ENCODE measurements around the gene TXNDC9.
"Not testable (repeated sequence)": the region's sequence is repeated elsewhere in the genome, so short reads cannot be mapped to it uniquely, and the experiment has no call there.

TXNDC9 gene

DNA sequence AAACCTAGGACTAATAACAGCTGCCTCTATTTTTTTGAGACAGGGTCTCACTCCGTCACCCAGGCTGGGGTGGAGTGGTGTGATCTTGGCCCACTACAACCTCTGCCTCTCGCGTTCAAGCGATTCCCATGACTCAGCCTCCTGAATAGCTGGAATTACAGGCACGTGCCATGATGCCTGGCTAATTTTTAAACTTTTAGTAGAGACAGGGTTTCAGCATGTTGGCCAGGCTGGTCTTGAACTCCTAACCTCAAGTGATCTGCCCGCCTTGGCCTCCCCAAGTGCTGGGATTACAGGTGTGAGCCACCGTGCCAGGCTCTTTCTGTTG is 18.3 kb downstream of the TXNDC9 start:
- not testable (repeated sequence) for DNase-seq

DNA sequence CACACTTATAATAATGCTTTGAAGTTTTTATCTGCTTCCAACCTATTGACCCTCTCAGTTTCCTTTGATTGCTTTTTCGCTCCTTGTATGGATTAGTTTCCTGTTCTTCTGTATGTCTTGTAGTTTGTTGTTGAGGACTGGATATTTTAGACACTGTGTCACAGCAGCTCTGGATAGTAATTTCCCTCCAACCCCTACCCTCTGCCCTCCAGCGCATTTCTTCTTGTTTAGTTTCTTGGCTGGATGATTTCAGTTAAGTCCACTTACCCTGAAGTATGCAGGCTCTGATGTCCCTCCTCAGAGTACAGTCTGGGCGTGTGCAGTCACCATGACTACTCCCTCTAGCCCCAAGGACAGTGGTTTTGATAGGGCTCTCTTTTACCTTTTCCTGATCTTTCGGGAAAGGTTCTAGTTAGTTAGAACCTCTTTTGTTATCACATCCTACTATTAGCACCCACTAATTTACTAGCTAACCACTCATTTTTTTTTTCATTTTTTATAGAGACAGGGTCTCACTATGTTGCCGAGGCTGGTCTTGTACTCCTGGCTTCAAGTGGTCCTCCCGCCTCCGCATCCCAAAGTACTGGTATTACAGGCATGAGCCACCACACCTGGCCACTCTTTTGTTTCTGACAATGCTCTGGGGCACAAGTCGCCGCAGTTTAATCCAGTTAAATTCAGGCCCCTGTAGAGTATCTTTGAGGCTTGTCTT is 18.8 kb downstream of the TXNDC9 start:
- no peak for DNase-seq

DNA sequence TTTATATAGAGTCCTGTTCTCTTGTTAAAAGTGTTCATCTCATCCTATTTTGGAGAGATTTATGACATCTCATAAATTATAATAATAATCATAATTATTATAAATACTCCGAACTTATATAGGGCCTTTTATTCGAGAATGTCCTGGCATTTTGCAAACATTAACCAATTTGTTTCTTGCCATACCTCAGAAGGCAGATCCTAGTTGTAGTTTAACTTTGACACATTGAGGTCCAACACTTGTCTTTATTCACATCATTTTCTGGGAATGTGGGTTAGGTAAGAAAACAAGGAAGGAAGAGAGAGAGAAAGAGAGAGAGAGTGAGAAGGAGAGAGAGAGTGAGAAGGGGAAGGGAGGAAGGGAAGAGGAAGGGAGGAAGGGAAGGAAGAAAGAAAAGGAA is 35.0 kb downstream of the TXNDC9 start, which contains the start of gene LYG1:
Gene LYG1 (minus strand): TSS at position 101 of the 400 bp plus-strand sequence. CDS start 5,527 bp downstream, outside the sequence.
- DNase-seq, result not testable (repeated sequence)

DNA sequence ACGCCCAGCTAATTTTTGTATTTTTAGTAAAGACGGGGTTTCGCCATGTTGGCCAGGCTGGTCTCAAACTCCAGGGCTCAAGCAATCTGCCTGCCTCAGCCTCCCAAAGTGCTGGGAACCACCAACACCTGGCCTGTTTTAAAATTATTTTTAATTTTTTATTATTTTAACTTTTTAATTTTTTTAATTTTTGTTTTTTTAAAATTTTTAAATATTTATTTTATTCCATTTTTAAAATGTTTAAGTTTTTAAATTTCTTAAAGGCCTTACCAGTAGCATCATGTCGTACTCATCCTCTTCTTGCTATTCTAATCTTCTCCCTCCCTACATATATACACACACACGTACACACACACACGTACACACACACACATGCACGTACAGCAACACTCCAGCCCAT is 36.6 kb downstream of the TXNDC9 start:
- DNase-seq, result no peak

DNA sequence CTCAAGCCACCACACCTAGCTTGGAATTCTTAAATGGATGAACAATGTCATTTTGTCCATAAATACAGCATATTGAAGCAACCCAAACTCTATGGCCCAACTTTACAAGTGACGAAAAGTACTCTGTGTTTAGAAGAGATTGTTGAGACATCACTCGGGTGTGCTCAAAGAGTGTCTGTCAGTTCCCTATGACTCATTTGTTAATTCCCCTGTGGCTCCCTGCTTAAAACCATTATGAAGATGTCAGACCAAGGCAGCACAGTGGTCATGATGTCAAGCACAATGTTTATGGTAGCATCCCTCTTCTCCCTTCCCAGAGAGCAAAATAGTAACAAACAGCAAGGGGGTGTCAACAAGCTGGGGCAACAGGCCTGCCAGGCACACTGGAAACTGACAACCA is 38.1 kb downstream of the TXNDC9 start:
- DNase-seq, result no peak

DNA sequence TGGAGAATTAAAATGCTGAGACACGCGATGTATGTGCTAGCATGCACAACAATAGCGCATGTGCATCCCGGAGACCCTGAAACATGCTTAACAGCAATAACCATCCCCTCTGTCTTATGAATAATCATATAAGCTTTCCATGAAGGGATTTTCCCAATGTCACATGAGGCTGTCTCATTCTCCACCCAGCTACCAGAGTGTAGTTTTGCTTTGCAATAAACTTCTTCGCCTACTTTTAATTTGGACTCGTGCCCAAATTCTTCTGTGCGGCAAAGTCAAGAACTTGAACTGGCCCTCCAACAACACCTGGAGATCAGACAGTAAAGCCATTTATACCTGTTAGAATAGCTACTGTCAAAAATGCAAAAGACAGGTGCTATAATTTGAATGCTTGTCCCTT is 50.6 kb downstream of the TXNDC9 start:
- DNase-seq, result no peak

DNA sequence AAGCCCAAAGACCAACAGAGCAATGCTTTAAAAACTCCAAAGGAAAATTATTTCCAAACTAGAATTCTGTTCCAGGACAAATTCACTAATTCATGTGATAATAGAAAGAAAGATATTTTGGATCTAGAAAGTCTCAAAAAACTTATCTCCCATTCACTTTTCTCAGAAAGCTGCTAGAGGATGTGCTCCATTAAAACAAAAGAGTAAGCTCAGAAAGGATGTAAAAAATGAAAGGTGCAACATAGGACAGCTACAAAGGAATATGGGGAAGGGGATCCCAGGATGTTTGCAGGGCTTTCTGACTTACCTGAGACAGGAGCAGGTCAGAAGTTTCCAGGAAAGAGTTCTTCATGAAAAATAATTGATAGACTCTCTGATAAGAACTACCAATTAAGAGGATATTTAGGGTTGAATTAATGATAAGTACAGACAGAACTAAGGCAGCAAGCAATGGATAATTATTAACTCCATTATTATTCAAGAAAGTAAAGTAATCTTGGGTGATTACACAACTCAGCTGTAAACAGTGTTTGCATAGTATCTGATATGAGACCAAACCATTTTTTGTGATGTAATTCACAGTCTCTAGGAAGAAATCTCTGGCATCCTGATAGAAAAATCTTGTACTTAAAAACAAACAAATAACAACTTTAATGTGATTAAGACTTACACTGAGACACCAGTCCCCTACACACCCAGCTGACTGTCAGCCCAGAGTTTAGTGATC is 56.0 kb downstream of the TXNDC9 start:
- no peak for DNase-seq

DNA sequence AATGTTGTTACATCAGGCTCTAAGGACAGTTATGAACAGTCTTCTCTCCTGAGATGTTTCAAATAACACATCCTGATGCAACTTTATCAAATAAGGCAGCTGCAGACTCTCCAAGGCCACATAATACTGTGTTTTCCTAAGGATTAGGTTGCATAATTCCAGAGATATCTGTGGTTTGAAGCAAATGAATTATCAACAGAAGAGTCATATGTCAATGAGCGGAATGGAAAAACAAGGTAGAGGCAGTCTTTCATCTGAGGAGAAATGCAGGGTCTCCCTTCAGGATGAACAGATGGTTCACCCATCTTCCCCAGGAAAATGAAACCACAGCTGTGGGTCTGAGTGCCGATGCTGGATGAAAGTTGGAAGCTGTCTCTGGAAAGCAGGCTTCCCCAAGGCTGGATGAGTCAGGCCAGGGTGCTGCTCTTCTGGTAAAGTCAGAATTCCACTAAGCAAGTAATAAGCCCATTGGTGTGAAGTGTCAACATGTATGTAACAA is 57.3 kb downstream of the TXNDC9 start:
- no peak for DNase-seq

DNA sequence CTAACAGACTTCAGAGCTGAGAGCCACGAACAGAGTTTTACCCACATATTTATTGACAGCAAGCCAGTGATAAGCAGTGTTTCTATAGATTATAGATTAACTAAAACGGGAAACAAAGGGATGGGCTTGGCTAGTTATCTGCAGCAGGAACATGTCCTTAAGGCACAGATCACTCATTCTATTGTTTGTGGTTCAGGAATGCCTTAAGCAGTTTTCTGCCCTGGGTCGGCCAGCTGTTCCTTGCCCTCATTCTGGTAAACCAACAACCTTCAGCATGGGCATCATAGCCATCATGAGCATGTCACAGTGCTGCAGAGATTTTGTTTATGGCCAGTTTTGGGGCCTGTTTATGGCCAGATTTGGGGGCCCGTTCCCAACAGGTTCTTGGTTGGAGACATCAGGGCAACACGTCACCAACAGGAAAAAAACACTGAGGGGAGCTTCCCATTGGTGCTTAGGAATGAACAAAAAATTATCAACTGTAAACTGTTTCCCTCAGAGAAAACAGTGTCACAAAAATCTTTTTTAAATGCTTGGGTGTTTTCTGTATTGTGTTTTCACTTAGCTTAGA is 57.9 kb downstream of the TXNDC9 start:
- DNase-seq, result not testable (repeated sequence)

DNA sequence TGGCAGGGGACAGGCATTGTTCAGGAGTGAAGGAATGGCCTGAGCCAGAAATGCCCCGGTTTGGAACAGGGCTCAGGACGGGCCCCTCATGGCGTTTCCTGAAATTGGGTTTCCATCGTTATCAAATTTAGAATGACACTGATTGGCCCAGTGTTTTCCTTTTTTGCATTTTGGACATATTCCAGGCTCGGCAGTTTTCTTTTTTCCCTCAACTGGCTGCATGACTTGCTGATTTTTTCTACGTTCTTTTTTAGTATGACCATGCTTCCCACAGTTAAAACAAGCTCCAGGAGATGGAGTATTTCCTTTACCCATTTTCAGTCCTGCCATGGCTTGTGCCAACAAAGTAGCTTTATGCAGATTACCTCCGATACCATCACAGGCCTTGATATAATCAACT is 60.3 kb downstream of the TXNDC9 start:
- DNase-seq, result no peak
